WTC11 (cell line): ENCODE results near the gene SCAF11.

Source experiments
- CREM ChIP-seq: sonication (generic); formaldehyde crosslinking; IDR thresholded peaks from 2 replicates; pipeline ENCODE4 v1.8.1; 2022; ENCODE audit warnings: mild to moderate bottlenecking, missing genetic modification reagents, moderate library complexity
- ELF4 ChIP-seq: sonication (generic); formaldehyde crosslinking; IDR thresholded peaks from 2 replicates; pipeline ENCODE4 v1.8.1; 2022; ENCODE audit warnings: low read depth, mild to moderate bottlenecking, moderate library complexity, missing genetic modification reagents
- TEAD4 ChIP-seq: sonication (generic); formaldehyde crosslinking; IDR thresholded peaks from 2 replicates; pipeline ENCODE4 v1.8.0; 2022; ENCODE audit warnings: mild to moderate bottlenecking, missing genetic modification reagents
- TF ChIP-seq, protein P1 (sequence below): fragments of 200-600 bp; IDR thresholded peaks from 2 replicates; pipeline ENCODE4 v1.8.0; 2022; ENCODE audit warnings: antibody characterized with exemption
- TF ChIP-seq, protein P2 (sequence below): sonication (generic); formaldehyde crosslinking; IDR thresholded peaks from 2 replicates; pipeline ENCODE4 v1.8.1; 2023; ENCODE audit warnings: mild to moderate bottlenecking, missing genetic modification reagents
- TF ChIP-seq, protein P3 (sequence below): fragments of 250-450 bp; sonication (Bioruptor Pico); conservative IDR thresholded peaks from 2 replicates; pipeline ENCODE4 v1.9.0; 2021; ENCODE audit warnings: mild to moderate bottlenecking

DNA sequence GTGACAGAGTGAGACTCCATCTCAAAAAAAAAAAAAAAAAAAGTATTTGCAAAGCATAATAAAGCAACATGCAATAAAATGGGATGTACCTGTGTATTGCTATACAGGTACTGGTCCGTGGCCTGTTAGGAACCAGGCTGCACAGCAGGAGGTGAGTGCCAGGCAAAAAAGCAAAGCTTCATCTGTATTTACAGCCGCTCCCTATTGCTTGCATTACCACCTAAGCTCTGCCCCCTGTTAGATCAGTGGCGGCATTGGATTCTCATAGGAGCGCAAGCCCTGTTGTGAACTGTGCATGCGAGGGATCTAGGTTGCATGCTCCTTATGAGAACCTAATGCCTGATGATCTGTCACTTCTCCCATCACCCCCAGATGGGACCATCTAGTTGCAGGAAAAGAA, 113.3 kb downstream of the SCAF11 start:
- TF ChIP-seq, protein P1, sequence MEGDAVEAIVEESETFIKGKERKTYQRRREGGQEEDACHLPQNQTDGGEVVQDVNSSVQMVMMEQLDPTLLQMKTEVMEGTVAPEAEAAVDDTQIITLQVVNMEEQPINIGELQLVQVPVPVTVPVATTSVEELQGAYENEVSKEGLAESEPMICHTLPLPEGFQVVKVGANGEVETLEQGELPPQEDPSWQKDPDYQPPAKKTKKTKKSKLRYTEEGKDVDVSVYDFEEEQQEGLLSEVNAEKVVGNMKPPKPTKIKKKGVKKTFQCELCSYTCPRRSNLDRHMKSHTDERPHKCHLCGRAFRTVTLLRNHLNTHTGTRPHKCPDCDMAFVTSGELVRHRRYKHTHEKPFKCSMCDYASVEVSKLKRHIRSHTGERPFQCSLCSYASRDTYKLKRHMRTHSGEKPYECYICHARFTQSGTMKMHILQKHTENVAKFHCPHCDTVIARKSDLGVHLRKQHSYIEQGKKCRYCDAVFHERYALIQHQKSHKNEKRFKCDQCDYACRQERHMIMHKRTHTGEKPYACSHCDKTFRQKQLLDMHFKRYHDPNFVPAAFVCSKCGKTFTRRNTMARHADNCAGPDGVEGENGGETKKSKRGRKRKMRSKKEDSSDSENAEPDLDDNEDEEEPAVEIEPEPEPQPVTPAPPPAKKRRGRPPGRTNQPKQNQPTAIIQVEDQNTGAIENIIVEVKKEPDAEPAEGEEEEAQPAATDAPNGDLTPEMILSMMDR, result no peak
- TF ChIP-seq TEAD4 (CRISPR knock-in tag), result no peak
- TF ChIP-seq, protein P2, sequence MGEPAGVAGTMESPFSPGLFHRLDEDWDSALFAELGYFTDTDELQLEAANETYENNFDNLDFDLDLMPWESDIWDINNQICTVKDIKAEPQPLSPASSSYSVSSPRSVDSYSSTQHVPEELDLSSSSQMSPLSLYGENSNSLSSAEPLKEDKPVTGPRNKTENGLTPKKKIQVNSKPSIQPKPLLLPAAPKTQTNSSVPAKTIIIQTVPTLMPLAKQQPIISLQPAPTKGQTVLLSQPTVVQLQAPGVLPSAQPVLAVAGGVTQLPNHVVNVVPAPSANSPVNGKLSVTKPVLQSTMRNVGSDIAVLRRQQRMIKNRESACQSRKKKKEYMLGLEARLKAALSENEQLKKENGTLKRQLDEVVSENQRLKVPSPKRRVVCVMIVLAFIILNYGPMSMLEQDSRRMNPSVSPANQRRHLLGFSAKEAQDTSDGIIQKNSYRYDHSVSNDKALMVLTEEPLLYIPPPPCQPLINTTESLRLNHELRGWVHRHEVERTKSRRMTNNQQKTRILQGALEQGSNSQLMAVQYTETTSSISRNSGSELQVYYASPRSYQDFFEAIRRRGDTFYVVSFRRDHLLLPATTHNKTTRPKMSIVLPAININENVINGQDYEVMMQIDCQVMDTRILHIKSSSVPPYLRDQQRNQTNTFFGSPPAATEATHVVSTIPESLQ (CRISPR knock-in tag), result no peak
- no peak for TF ChIP-seq CREM (CRISPR knock-in tag)
- TF ChIP-seq ELF4, result no peak
- TF ChIP-seq, protein P3, sequence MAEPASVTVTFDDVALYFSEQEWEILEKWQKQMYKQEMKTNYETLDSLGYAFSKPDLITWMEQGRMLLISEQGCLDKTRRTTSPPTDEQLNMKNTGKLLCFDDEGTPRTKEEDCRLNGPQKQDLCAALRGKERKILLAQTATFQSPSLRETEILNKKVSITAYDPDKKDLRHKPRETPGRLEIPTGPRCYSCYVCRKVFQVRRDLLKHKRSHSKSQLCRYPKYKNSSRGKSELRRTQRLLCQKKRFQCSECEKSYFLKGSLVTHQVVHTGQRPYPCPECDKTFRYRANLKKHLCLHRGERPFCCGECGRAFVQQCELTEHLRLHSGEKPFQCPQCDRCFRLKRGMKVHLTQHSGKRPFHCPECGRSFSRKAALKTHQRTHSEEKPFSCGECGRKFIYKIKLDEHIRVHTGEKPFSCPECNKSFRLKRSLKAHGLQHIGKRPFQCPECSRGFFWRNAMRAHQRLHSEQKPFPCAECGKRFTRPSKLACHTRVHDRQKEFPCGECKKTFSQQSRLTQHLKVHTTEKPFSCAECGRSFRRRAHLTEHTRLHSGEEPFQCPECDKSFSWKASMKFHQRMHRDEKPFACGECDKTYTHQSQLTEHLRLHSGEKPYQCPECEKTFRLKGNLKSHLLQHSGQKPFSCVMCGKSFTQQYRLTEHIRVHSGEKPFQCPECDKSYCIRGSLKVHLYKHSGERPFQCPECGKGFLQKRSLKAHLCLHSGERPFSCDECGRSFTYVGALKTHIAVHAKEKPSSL (CRISPR knock-in tag), result no peak
